Renal cortex interstitium (tissue), 11 donors: ENCODE data around the gene CFAP221. TPM values are rescaled to one million over a fixed set of nuclear protein-coding genes. Genes with fewer than 3 reads are reported as not detected.

Source experiments
- DNase-seq, 11 donors: peaks; one replicate each; pipeline ENCODE4 v3.0.0-alpha.2; 2013; ENCODE audit warnings: low read depth in 9 of 11, low spot score in 4 of 11; ENCODE audit errors: extremely low read depth in 1 of 11
- polyA plus RNA-seq, 3 donors: library from polyadenylated mRNA; unstranded; fragments of 120-200 nt; gene quantifications; one replicate each; pipeline ENCODE4 v1.2.1, GENCODE V29; 2013; ENCODE audit not compliant: insufficient read length in 3 of 3

Gene CFAP221
- polyA plus RNA-seq, 3 donors, result 19.2 to 36.1 (median 25.1) TPM

GRCh38 chr2:119527999-119528398 is 16.2 kb upstream of the CFAP221 start:
- DNase-seq, result no peak

- DNase-seq, result no peak
Measured at GRCh38 chr2:119531292-119531691, 13.0 kb upstream of the CFAP221 start.

DNA sequence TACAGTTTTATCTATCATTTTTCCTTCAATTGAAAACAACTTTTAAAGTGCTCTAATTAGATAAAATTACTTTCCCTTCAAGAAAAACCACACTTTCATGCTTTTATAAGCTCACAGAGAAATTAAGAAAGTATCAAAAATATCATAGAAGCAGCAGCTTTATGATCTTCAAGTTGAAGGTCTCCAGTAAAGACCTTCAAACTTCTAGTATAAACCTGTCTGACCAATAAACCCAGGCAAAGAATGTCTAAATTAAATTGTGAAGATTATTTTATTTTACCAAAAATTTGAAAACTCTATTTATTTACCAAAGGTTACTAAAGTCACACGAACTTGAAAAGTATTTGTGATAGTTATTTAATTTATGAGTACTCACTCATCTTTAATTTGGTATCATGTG is 10.7 kb upstream of the CFAP221 start:
- DNase-seq, result no peak

- no peak for DNase-seq
Measured at GRCh38 chr2:119536211-119536610, 8.0 kb upstream of the CFAP221 start.

DNA sequence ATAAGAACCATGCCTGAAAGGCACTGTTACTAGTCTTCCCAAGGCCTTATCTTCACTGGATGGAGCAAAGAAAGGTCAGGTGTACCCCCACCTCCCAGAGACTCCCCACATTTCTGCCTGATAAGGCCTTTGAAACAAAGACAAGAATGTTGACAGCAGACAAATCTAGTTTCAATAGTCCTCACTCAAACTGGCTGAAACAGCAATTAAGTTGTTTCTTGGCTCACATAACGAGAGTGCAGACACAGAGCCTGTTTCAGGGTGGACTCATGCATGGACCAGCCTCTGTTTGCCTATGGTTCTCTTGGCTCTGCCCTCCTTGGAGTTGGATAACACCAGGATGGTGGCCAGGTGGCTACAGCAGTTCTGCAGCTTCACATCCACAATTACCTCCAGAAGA is 7.5 kb upstream of the CFAP221 start:
- no peak for DNase-seq

DNA sequence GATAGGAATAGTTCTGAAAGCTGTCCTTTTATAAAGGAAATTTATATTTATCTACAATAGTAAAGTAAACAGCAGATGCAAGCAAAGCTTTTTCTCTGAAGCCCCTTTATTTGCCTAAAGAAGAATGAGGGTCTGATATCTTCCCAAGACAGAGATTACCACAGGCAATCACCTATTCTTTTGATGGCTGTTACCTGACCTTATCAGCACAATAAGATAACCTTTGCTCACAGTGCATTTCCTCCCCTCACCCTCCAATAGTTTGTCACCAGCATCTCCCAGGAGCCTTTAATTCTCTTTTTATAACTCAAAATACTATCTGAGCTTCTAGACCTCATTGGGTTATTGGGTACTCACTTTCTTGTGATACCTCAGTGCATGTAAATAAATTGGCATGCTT is 6.5 kb upstream of the CFAP221 start:
- DNase-seq, result no peak

- no peak for DNase-seq
Measured at GRCh38 chr2:119541476-119541875, 2.8 kb upstream of the CFAP221 start.

DNA sequence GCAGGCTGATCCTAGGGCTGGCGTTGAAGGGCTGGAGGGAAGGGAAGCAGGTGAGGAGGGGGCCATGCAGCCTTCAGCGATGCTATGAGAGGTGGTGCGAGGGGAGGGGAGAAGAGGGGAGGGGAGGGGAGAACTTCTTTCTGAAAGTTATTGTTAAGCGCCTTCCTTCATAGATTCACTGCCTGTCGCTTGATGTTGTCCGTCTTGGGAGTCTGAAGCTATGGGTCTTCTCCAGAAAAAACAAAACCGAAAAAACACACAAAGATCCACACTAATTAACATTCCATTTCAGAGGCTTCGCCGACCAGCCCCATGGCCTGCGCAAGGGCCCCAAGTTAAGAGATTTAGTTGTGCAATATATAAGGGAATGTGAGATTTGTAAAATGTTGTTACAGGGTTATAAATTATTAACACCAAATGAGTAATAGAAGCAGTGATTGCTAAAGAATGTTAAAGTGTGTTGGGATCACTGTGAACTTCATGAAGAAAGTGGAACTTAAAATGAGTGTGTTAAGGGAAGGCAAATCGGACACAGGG is 758 bp downstream of the CFAP221 start:
- no peak for DNase-seq

- no peak for DNase-seq
Measured at GRCh38 chr2:119545754-119546446, 1.7 kb downstream of the CFAP221 start.

GRCh38 chr2:119546447-119546767 is 2.2 kb downstream of the CFAP221 start:
- DNase-seq, result no peak

DNA sequence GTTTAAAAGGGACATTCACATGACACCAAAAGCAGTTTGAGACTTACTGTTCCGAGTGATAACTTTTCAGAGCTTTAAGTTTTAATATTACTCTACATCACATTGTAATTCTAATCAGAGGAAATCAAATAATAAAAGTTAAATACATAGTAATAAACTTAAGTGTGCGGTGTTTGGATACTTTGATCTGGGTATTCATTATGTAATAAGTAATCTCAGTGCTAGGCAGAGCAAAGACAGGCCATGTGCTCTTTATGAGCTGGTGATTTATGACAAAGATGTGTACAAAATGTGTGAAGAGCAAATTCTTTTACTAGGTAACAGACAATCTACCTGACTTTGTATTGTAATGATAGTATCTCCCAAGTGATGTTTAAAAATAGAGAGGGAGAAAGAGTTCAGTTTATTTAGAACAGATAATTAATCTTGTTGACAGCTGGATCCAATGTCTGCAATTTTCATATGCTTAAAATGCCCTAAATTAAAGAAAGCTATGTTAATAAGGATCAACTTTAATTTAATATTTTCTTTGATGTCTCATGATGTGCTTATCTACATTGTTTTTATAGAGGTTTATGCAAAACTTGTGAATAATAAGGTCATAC is 4.4 kb downstream of the CFAP221 start:
- no peak for DNase-seq

GRCh38 chr2:119549241-119549640 is 5.0 kb downstream of the CFAP221 start:
- no peak for DNase-seq

DNA sequence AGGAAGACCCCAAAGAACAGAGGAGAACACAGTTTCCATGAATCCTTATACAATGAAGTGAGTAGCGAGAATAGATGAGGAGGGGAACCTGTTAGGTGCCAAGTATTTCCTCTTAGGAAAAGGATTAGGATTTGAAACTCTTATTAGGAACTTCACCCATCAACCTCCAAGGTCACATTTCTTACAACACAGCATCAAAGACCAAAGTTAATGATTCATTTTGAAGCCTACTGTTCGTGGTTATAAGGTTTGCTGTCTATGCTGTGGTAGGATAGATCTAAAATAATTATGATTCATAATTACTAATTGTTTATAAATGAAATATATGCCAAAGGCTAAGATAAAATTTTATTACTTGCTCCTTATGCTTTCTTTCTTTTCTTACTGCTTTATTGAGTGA is 6.1 kb downstream of the CFAP221 start:
- DNase-seq, result no peak

- DNase-seq, result no peak
Measured at GRCh38 chr2:119550856-119551255, 6.6 kb downstream of the CFAP221 start.

DNA sequence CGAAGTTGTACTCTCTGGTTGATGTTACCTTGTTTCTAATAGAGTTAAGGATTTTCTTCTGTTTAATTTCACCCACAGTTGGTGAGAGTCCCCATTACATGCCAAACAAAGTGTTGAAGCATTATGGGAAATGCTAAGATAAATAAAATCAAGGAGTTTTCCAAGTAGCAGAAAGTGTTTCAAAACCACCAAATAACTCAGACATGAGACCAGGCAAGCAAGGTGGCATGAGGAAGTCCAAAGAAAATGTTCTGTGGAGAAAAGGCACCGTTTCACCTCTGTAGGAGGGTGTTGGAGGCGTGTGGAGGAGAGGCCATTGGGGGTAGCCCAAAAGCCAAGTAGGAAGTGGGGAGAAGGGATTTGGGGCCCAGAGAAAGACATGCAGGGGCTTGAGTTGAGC is 8.7 kb downstream of the CFAP221 start:
- DNase-seq, result no peak

DNA sequence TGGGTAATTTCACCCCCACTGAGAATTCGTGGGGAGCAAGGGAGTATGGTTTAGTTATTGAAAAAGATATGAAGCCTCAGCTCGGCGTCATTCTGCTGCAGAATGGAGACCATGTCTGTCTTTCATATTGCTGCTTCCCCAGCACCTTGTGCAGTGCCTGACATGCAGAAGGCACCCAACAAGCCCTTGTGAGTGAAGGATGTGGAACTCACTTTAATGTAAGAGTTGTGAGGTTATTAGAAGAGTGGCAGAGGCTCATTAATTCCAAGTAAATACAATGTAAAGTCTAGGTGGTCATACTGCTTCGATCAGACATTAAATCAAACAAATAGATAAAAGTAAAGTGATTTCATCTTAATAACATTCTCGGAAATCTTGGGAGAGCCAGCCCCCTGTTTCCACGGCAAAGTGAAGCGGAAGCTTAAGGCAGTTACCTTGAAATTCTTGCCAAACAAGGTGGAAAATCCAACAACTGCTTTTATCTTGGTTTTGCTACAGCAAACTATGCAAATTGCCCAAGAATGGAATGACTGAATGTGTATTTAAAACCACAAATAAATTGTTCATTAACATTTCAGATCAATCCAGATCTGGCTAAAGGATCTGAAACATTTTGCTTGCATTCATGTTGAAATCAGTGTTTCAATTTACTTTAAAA is 9.6 kb downstream of the CFAP221 start:
- no peak for DNase-seq

- DNase-seq, result no peak
Measured at GRCh38 chr2:119565481-119565880, 21.2 kb downstream of the CFAP221 start.

DNA sequence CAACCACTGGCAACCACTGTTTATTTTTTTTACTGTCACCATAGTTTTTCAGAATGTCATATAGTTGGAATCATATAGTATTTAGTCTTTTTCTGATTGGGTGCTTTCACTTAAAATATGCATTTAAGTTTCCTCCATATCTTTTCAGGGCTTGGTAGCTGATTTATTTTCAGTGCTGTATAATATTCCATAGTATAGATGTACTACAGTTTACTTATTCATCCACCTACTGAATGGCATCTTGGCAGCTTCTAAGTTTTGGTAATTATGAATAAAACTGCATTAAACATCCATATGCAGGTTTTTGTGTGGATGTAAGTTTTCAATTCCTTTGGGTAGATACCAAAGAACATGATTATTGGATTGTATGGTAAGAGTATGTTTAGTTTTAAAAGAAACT is 23.0 kb downstream of the CFAP221 start:
- no peak for DNase-seq

DNA sequence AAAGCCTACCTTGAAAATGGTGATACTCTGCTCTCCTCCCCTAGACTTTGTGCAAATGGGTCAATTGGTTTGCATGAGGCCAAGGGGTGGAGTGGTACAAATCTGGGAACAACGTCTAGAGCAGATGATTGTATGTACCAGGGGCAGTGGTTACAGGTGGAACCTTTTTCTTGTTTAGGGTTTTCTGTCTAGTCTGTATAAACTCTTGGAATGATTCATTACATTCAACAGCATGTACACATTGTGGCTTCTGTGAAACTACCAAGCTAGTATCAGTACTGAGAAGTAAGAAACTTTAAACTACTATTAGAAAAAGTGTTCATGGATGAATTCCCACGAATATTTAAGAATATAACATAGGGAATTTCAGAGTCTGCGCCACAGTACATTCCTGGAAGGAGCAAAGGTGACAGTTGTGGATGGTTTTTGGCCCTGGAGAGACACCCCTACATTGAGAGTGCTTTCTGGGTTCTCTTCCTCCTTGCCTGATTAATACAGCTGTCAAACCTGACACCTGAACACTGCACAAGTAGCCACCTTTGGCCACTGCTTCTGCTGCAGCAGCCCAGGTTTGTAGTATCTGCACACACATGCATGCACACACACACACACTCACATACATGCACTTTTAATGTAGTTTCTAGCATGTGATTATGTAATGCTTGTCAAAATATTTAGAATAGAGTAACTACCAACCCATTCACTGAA is 30.0 kb downstream of the CFAP221 start:
- DNase-seq, result no peak

DNA sequence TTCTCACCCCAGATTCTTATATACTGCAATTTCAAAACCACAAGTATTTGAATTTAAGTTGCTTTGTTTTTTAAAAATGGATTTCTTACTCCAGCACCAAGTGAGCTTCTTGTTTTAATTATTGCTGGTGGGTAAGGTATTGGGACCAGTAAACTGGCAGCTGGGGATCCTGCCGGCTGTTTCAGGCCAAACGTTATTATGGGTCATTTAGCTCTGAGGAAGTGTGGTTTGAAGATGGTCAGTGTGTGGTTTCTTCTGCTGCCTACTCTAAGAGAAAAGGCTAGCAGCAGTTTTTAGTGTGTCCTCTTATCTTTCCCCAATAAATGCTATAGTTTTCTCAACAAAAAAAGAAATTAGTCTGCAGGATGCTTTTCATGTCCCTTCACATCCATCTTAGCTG is 30.6 kb downstream of the CFAP221 start:
- DNase-seq, result no peak
